ENCODE data around the gene SLC17A8. TPM values are rescaled to one million over a fixed set of nuclear protein-coding genes. Genes with fewer than 3 reads are reported as not detected.

SLC17A8 gene
- total and polyA plus RNA-seq, 5 donors from 2014 or later, result not detected

DNA sequence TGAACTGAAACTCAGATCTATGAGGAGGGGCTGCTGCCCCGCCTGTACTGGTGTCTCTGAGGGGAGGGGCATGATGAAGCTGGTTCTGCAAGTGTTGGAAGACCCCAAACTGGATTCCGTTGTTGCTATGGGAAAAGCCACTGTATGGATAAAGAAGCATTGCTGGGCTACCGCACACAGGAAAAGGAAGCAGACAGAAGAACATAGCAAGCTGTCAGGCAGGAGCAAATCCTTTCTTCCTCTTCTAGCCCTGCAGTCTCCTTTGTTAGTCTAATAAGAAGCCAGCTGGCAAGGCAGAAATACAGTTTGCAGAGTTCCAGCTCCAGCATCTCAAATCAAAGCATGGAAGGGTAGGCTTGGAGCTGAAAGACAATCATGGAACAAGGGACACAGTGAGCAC is 90.5 kb downstream of the SLC17A8 start:
- ATAC-seq (ENCODE audit: low read depth in 2 of 2), result no peak
- peaks cover 25% of the 10 kb centered on the region for H3K27me3 Mint-ChIP-seq

DNA sequence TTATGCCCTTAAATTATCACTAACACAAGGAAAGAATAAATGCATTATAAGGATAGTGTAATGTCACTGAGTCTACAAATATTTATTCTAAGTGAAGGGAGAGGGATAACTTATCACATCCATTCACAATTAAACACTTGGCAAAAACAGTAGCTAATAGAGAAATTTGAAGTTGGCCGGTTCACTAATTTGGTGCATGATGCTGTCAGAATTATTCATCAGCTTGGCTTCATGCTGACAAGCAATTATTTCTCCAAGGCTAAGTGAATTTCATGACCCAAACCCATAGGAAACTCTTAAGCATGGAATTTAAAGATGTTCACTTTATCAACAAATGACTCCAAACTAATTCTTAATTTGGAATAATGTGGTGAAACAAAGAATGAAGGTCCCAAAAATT is 91.8 kb downstream of the SLC17A8 start:
- Histone ChIP-seq H3K9me3 (ENCODE audit: control insufficient read depth in 2 of 2, low read length in 2 of 2) (no peaks in the 10 kb centered on the region), H3K27me3 (ENCODE audit: control insufficient read depth, insufficient read depth, low read length) (no peaks in the 10 kb centered on the region), H3K27ac (ENCODE audit: insufficient read depth, low read length, poor library complexity, severe bottlenecking) (no peak overlapping the region), H3K36me3 (ENCODE audit: control insufficient read depth, insufficient read depth, low read length) (no peaks in the 10 kb centered on the region), H3K4me3 (ENCODE audit: low read depth, low read length) (no peak overlapping the region), H3K4me1 (ENCODE audit: control insufficient read depth, insufficient read depth, low read length, poor library complexity, severe bottlenecking) (no peaks in the 10 kb centered on the region)
- Mint-ChIP-seq H3K4me1 (no peaks in the 10 kb centered on the region), H3K36me3 (no peaks in the 10 kb centered on the region), H3K9me3 (peaks cover 0 to 3% (median 0%) of the 10 kb centered on the region in 7 donors), H3K27me3 (peaks cover 16% of the 10 kb centered on the region), H3K4me3 (no peak overlapping the region), H3K27ac (no peak overlapping the region)
- DNase-seq (no peak), ATAC-seq (ENCODE audit: low read depth in 2 of 2) (no peak)

More for the DNA sequence above, 90.5 kb downstream of the SLC17A8 start:
- Histone ChIP-seq H3K4me3 (ENCODE audit: low read depth, low read length) (no peak overlapping the region), H3K9me3 (ENCODE audit: control insufficient read depth in 2 of 2, low read length in 2 of 2) (no peaks in the 10 kb centered on the region), H3K27ac (ENCODE audit: insufficient read depth, low read length, poor library complexity, severe bottlenecking) (no peak overlapping the region), H3K27me3 (ENCODE audit: control insufficient read depth, insufficient read depth, low read length) (no peaks in the 10 kb centered on the region), H3K36me3 (ENCODE audit: control insufficient read depth, insufficient read depth, low read length) (no peaks in the 10 kb centered on the region), H3K4me1 (ENCODE audit: control insufficient read depth, insufficient read depth, low read length, poor library complexity, severe bottlenecking) (no peaks in the 10 kb centered on the region)
- Mint-ChIP-seq H3K9me3 (peaks cover 0 to 3% (median 0%) of the 10 kb centered on the region in 7 donors), H3K4me1 (no peaks in the 10 kb centered on the region), H3K4me3 (no peak overlapping the region), H3K36me3 (no peaks in the 10 kb centered on the region), H3K27ac (no peak overlapping the region)
- no peak for DNase-seq

DNA sequence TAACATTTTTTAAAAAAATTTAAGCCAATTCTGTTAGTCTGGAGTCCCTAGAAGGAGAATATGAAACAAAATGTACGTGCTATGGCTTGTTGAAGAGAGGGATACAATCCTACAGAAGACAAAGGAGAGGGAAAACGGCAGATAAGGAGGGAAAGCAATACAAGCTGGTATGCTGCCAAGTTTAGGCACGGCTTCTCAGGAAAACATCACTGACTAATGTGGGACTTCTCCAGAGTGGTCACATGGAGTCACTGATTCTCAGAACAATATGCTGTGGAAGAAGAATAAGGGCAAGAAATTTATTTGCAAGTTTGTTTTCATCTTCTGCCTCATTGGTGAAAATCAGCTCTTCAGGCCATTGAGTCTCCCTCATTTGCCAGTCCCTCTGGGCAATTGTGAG is 93.9 kb downstream of the SLC17A8 start:
- Mint-ChIP-seq H3K4me3 (no peak overlapping the region), H3K9me3 (peaks cover 0 to 2% (median 0%) of the 10 kb centered on the region in 7 donors), H3K27ac (no peak overlapping the region), H3K36me3 (no peaks in the 10 kb centered on the region), H3K27me3 (peaks cover 11% of the 10 kb centered on the region), H3K4me1 (no peaks in the 10 kb centered on the region)
- Histone ChIP-seq H3K4me1 (ENCODE audit: control insufficient read depth, insufficient read depth, low read length, poor library complexity, severe bottlenecking) (no peaks in the 10 kb centered on the region), H3K9me3 (ENCODE audit: control insufficient read depth in 2 of 2, low read length in 2 of 2) (no peaks in the 10 kb centered on the region), H3K27ac (ENCODE audit: insufficient read depth, low read length, poor library complexity, severe bottlenecking) (no peak overlapping the region), H3K4me3 (ENCODE audit: low read depth, low read length) (no peak overlapping the region), H3K36me3 (ENCODE audit: control insufficient read depth, insufficient read depth, low read length) (no peaks in the 10 kb centered on the region), H3K27me3 (ENCODE audit: control insufficient read depth, insufficient read depth, low read length) (no peaks in the 10 kb centered on the region)
- ATAC-seq (ENCODE audit: low read depth in 2 of 2) (no peak), DNase-seq (no peak)

DNA sequence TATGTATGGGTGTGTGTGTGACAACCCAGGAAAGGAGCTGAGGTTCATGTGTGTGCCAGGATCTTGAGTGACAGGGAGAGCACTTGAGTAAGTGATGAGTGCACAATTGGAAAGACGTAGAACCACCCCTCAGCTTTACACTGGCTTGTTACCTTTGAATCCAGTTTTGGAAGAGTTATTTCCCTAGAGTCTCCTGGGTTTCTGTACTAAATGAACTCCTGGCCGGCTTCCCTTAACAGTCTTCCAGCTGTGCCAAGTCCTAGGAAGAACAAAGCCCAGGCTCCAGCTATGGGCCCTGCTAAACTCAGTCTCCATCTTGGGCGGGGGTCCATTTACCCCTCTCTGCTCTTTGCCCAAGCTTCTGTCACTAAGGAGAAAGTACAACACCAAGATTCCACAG is 97.1 kb downstream of the SLC17A8 start:
- Mint-ChIP-seq H3K27ac (no peak overlapping the region), H3K36me3 (no peaks in the 10 kb centered on the region), H3K4me1 (no peaks in the 10 kb centered on the region), H3K9me3 (no peaks in the 10 kb centered on the region), H3K27me3 (no peaks in the 10 kb centered on the region), H3K4me3 (no peak overlapping the region)
- H3K4me3 ChIP-seq (ENCODE audit: low read depth, low read length), result no peak overlapping the region
- DNase-seq (no peak), ATAC-seq (ENCODE audit: low read depth in 2 of 2) (no peak)
- no peaks in the 10 kb centered on the region for H3K36me3 ChIP-seq (ENCODE audit: control insufficient read depth, insufficient read depth, low read length)
- H3K27ac ChIP-seq (ENCODE audit: insufficient read depth, low read length, poor library complexity, severe bottlenecking), result no peak overlapping the region
- no peaks in the 10 kb centered on the region for H3K9me3 ChIP-seq (ENCODE audit: control insufficient read depth in 2 of 2, low read length in 2 of 2)
- H3K27me3 ChIP-seq (ENCODE audit: control insufficient read depth, insufficient read depth, low read length), result no peaks in the 10 kb centered on the region
- no peaks in the 10 kb centered on the region for H3K4me1 ChIP-seq (ENCODE audit: control insufficient read depth, insufficient read depth, low read length, poor library complexity, severe bottlenecking)

DNA sequence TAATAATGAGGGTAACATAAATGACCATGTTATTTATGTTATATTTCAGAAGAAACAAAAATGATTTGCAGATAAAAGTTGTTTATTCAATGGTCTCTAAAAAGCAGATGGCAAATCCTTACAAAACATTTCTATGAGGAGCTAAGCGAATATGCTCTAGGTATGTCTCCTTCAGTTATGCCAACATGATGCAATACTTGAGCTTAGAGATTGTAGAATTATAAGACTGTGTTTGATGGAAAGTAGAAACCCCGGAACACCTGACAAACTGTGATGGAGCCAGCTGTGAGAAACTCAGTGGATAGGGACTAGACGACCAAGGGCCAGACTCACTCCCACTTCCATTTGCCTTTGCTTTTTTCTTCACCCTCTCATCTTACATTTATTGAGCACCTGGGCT is 99.0 kb downstream of the SLC17A8 start:
- no peaks in the 10 kb centered on the region for H3K36me3 ChIP-seq (ENCODE audit: control insufficient read depth, insufficient read depth, low read length)
- no peaks in the 10 kb centered on the region for H3K27me3 ChIP-seq (ENCODE audit: control insufficient read depth, insufficient read depth, low read length)
- ATAC-seq (ENCODE audit: low read depth in 2 of 2), result no peak
- H3K9me3 ChIP-seq (ENCODE audit: control insufficient read depth in 2 of 2, low read length in 2 of 2), result no peaks in the 10 kb centered on the region
- H3K4me3 ChIP-seq (ENCODE audit: low read depth, low read length), result no peak overlapping the region
- DNase-seq, result no peak
- Mint-ChIP-seq H3K27me3 (no peaks in the 10 kb centered on the region), H3K36me3 (no peaks in the 10 kb centered on the region), H3K9me3 (peaks cover 0 to 3% (median 0%) of the 10 kb centered on the region in 7 donors), H3K4me3 (no peak overlapping the region), H3K27ac (no peak overlapping the region), H3K4me1 (no peaks in the 10 kb centered on the region)
- no peaks in the 10 kb centered on the region for H3K4me1 ChIP-seq (ENCODE audit: control insufficient read depth, insufficient read depth, low read length, poor library complexity, severe bottlenecking)
- H3K27ac ChIP-seq (ENCODE audit: insufficient read depth, low read length, poor library complexity, severe bottlenecking), result no peak overlapping the region

DNA sequence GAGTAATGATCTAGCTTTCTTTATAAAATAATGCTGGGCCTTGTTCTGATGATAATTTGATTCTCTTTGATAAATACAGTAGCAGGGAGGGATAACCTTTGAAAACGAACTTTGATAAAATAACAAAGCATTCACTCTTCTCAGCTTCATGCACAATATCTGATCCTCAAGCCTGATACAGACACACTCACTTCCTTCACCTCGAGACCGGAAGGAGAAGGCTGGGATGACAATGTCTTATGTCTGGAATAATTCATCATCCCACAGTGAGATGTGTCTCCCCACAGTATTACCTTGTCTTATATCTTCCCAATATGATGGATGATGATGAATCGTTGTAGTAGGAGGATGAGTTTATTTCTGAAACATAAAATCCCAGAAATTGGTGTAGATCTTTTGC is 101.3 kb downstream of the SLC17A8 start:
- Histone ChIP-seq H3K27ac (ENCODE audit: insufficient read depth, low read length, poor library complexity, severe bottlenecking) (no peak overlapping the region), H3K27me3 (ENCODE audit: control insufficient read depth, insufficient read depth, low read length) (no peaks in the 10 kb centered on the region), H3K36me3 (ENCODE audit: control insufficient read depth, insufficient read depth, low read length) (no peaks in the 10 kb centered on the region), H3K4me3 (ENCODE audit: low read depth, low read length) (no peak overlapping the region), H3K4me1 (ENCODE audit: control insufficient read depth, insufficient read depth, low read length, poor library complexity, severe bottlenecking) (no peaks in the 10 kb centered on the region), H3K9me3 (ENCODE audit: control insufficient read depth in 2 of 2, low read length in 2 of 2) (no peaks in the 10 kb centered on the region)
- DNase-seq (no peak), ATAC-seq (ENCODE audit: low read depth in 2 of 2) (no peak)
- Mint-ChIP-seq H3K36me3 (no peaks in the 10 kb centered on the region), H3K9me3 (peaks cover 0 to 3% (median 0%) of the 10 kb centered on the region in 7 donors), H3K4me1 (no peaks in the 10 kb centered on the region), H3K4me3 (no peak overlapping the region), H3K27me3 (no peaks in the 10 kb centered on the region), H3K27ac (no peak overlapping the region)

DNA sequence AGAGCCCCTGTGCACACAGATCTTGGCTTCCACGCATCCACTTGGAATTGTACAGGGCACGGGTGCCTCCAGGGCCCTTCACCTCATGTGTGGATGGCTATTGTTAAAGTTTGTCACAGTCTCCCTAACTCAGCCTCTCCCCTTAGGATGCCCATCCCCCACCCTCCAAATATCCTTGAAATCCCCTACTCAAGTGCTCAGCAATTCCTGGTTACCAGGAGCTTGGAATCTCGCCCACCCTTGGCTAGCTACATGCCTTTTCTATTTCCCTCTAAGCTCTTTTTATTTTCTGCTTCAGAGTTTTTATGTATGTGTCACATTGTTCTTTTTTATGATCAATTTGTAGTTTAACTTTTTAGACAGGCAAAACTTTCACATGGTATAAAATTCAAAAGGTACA is 103.8 kb downstream of the SLC17A8 start:
- Mint-ChIP-seq H3K9me3 (peaks cover 0 to 3% (median 0%) of the 10 kb centered on the region in 7 donors), H3K4me1 (no peaks in the 10 kb centered on the region), H3K27me3 (no peaks in the 10 kb centered on the region), H3K27ac (no peak overlapping the region), H3K4me3 (no peak overlapping the region), H3K36me3 (no peaks in the 10 kb centered on the region)
- H3K4me3 ChIP-seq (ENCODE audit: low read depth, low read length), result no peak overlapping the region
- ATAC-seq (ENCODE audit: low read depth in 2 of 2) (no peak), DNase-seq (no peak)
- H3K27me3 ChIP-seq (ENCODE audit: control insufficient read depth, insufficient read depth, low read length), result no peaks in the 10 kb centered on the region
- H3K27ac ChIP-seq (ENCODE audit: insufficient read depth, low read length, poor library complexity, severe bottlenecking), result no peak overlapping the region
- H3K36me3 ChIP-seq (ENCODE audit: control insufficient read depth, insufficient read depth, low read length), result no peaks in the 10 kb centered on the region
- no peaks in the 10 kb centered on the region for H3K4me1 ChIP-seq (ENCODE audit: control insufficient read depth, insufficient read depth, low read length, poor library complexity, severe bottlenecking)
- H3K9me3 ChIP-seq (ENCODE audit: control insufficient read depth in 2 of 2, low read length in 2 of 2), result no peaks in the 10 kb centered on the region

DNA sequence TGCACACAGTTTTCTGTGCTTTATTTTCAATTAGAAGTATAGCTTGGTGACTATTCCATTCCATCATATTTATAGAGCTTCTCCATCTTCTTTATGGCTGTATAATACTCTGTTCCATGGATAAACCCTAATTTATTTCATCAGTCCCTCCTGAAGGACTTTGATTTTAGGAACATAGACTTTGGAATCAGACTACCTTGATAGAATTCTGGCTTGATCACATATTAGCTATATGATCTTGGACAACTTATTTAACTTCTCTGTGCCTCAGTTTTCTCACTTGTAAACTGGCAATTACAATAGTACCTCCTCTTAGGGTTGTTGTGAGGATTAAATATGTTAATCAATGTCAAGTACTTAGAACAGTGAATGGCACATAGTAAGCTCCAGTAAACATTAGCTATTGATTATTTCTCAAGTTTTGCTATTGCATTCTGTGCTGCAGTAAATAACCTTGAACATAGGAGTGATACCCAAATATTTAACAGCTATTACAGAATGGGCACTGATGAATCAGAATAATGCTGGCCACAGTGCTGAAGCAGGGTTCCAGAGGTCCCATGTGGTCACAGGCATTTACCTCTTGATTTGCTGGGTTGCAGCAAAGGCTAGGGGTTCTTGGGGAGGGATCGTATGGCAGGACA is 104.6 kb downstream of the SLC17A8 start:
- no peak for DNase-seq
- no peaks in the 10 kb centered on the region for H3K36me3 Mint-ChIP-seq
- Histone ChIP-seq H3K27ac (ENCODE audit: insufficient read depth, low read length, poor library complexity, severe bottlenecking) (no peak overlapping the region), H3K27me3 (ENCODE audit: control insufficient read depth, insufficient read depth, low read length) (no peaks in the 10 kb centered on the region), H3K4me1 (ENCODE audit: control insufficient read depth, insufficient read depth, low read length, poor library complexity, severe bottlenecking) (no peaks in the 10 kb centered on the region), H3K4me3 (ENCODE audit: low read depth, low read length) (no peak overlapping the region), H3K9me3 (ENCODE audit: control insufficient read depth in 2 of 2, low read length in 2 of 2) (no peaks in the 10 kb centered on the region), H3K36me3 (ENCODE audit: control insufficient read depth, insufficient read depth, low read length) (no peaks in the 10 kb centered on the region)
- H3K27me3 Mint-ChIP-seq, result no peaks in the 10 kb centered on the region
- no peak overlapping the region for H3K4me3 Mint-ChIP-seq
- H3K4me1 Mint-ChIP-seq, result no peaks in the 10 kb centered on the region
- H3K9me3 Mint-ChIP-seq, result peaks cover 0 to 3% (median 0%) of the 10 kb centered on the region in 7 donors
- H3K27ac Mint-ChIP-seq, result no peak overlapping the region
- ATAC-seq (ENCODE audit: low read depth in 2 of 2), result no peak

Data from CD4-positive, CD25-positive, alpha-beta regulatory T cell (primary cell).